22Rv1 (cell line): Measurements from ENCODE around the gene LRRC73.
"Not testable (repeated sequence)": the region's sequence is repeated elsewhere in the genome, so short reads cannot be mapped to it uniquely, and the experiment has no call there.

Experiments
- H3K27ac ChIP-seq: fragments of 450-650 bp; 2 replicates; pipeline ENCODE4 v1.5.1; 2017
- ZFX ChIP-seq: fragments of 450-650 bp; IDR thresholded peaks from 2 replicates; pipeline ENCODE4 v1.6.1; 2017; ENCODE audit warnings: antibody characterized with exemption, borderline replicate concordance
- TF ChIP-seq, protein P1 (sequence below): fragments of 450-650 bp; IDR thresholded peaks from 2 replicates; pipeline ENCODE4 v1.5.1; 2017; ENCODE audit warnings: mild to moderate bottlenecking

The LRRC73 gene

GRCh38 chr6:43468748-43469681, 41.1 kb downstream of the LRRC73 start:
- no peak overlapping the region for H3K27ac ChIP-seq
- TF ChIP-seq, protein P1, sequence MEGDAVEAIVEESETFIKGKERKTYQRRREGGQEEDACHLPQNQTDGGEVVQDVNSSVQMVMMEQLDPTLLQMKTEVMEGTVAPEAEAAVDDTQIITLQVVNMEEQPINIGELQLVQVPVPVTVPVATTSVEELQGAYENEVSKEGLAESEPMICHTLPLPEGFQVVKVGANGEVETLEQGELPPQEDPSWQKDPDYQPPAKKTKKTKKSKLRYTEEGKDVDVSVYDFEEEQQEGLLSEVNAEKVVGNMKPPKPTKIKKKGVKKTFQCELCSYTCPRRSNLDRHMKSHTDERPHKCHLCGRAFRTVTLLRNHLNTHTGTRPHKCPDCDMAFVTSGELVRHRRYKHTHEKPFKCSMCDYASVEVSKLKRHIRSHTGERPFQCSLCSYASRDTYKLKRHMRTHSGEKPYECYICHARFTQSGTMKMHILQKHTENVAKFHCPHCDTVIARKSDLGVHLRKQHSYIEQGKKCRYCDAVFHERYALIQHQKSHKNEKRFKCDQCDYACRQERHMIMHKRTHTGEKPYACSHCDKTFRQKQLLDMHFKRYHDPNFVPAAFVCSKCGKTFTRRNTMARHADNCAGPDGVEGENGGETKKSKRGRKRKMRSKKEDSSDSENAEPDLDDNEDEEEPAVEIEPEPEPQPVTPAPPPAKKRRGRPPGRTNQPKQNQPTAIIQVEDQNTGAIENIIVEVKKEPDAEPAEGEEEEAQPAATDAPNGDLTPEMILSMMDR: no peak
- no peak for TF ChIP-seq ZFX

- H3K27ac ChIP-seq: no peak overlapping the region
- TF ChIP-seq, protein P1: no peak
- no peak for TF ChIP-seq ZFX
Measured at GRCh38 chr6:43468240-43468639, 41.9 kb downstream of the LRRC73 start.

- TF ChIP-seq, protein P1: no peak
- TF ChIP-seq ZFX: no peak
- H3K27ac ChIP-seq: no peak overlapping the region
Measured at GRCh38 chr6:43467752-43468151, 42.4 kb downstream of the LRRC73 start.

GRCh38 chr6:43467265-43467664, 42.9 kb downstream of the LRRC73 start:
- not testable (repeated sequence) for H3K27ac ChIP-seq

DNA sequence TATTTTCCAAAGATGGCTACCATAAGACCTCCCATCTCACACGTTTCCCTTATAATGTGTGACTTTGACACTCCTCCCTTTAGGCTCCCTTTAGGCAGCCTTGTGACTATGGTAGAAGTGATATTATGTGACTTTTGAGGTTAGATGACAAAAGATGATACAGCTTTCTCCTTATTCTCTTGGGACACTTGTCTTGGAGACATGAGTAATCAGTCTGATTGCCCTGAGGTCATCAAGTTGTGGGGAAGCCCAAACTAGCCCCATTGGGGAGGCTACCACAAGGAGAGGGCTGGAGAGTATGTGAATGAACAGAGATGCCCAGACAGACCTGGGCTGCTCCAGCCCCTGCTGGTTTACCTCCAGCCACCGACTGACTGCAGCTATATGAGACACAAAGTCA, 44.2 kb downstream of the LRRC73 start:
- no peak overlapping the region for H3K27ac ChIP-seq
- TF ChIP-seq ZFX: no peak

DNA sequence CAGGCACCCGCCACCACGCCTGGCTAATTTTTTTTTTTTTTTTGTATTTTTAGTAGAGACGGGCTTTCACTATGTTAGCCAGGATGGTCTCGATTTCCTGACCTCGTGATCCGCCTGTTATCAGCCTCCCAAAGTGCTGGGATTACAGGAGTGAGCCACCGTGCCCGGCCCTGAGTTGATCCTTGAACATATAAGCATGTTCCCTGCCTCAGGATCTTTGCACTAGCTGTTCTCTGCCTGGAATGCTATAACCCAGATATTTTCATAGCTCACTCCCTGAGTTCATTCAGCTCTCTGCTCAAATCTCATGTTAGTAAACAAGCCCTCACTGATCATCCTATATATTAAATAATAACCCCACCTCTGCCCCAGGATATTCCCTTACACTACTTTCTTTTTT, 45.8 kb downstream of the LRRC73 start:
- no peak for TF ChIP-seq ZFX
- TF ChIP-seq, protein P1: no peak
- H3K27ac ChIP-seq: no peak overlapping the region

DNA sequence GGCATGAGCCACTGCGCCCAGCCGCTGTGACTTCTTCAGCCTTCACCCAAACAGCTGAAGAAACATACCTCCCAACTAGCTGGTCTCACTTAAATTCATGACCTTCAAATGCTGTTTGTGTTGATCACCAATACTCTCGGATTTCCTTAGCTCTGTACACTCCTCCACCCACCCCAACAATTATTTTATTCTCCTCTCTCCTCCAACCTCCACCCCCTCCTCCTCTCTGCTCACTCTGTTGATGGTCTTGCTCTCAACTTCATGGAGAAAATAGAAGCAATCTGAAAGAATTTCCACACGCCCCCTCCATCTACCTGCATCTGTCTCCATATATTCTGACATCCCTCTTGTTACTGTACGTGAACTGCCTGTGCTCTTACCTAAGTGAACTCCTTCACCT, 48.2 kb downstream of the LRRC73 start:
- H3K27ac ChIP-seq: no peak overlapping the region
- no peak for TF ChIP-seq ZFX
- TF ChIP-seq, protein P1: no peak

DNA sequence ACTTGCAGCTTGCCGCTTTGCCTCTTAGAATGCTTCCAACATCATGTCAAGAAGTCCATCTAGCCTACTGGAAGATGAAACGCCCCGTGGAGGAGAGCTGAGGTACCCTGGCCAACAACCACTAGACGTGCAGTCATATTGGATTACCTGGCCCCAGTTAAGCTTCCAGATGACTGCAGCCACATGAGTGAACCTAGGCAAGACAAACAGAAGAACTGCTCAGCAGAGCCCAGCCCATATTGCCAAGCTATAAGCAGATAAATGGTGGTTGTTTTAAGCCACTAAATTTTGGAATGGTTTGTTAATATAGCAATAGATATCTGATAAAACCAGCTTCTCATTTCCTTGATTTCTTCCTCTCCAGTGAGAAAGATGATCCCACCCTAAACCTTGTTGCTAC, 50.1 kb downstream of the LRRC73 start:
- H3K27ac ChIP-seq: no peak overlapping the region

More for the DNA sequence above, 50.1 kb downstream of the LRRC73 start:
- no peak for TF ChIP-seq ZFX
- TF ChIP-seq, protein P1: no peak
